Gastroesophageal sphincter (tissue), 4 donors: ENCODE results near the gene GLS2. TPM values are rescaled to one million over a fixed set of nuclear protein-coding genes. Genes with fewer than 3 reads are reported as not detected.

Experiments used
- ATAC-seq: fragments of 150-250 bp; one replicate; pipeline ENCODE4 v1.9.1; 2016; ENCODE audit warnings: mild to moderate bottlenecking, moderate library complexity
- H3K27ac ChIP-seq, 4 donors: fragments of 200-600 bp; sonication (generic) in 3 of 4; 1 replicate in 3 of 4; 2 replicates in 1 of 4; pipeline ENCODE4 v1.5.1; 2016 to 2019
- H3K27me3 ChIP-seq: fragments of 200-600 bp; sonication (generic); one replicate; pipeline ENCODE4 v1.5.1; 2019
- H3K36me3 ChIP-seq, 2 donors: fragments of 200-600 bp; sonication (generic); one replicate each; pipeline ENCODE4 v1.5.1; 2019; ENCODE audit warnings: control low read depth in 1 of 2
- H3K4me1 ChIP-seq, 3 donors: fragments of 200-600 bp; sonication (generic); 1 replicate in 2 of 3; 2 replicates in 1 of 3; pipeline ENCODE4 v1.5.1; 2016 to 2019; ENCODE audit warnings: control low read depth in 2 of 3
- H3K4me3 ChIP-seq, 2 donors: fragments of 200-600 bp; sonication (generic); one replicate each; pipeline ENCODE4 v1.5.1; 2019; ENCODE audit warnings: mild to moderate bottlenecking in 1 of 2, moderate library complexity in 1 of 2
- H3K9me3 ChIP-seq, 3 donors: fragments of 200-600 bp; sonication (generic); one replicate each; pipeline ENCODE4 v1.5.1; 2017 to 2019; ENCODE audit warnings: control low read depth in 2 of 3
- EP300 ChIP-seq: sonication (generic); formaldehyde crosslinking; IDR thresholded peaks from one replicate; pipeline ENCODE4 v1.6.1; 2017; ENCODE audit warnings: antibody characterized with exemption, mild to moderate bottlenecking
- POLR2A ChIP-seq, 2 donors: fragments of 450-650 bp; IDR thresholded peaks; one replicate each; pipeline ENCODE4 v1.6.1; 2017; ENCODE audit warnings: antibody characterized with exemption in 2 of 2, mild to moderate bottlenecking in 2 of 2, moderate library complexity in 1 of 2
- WGBS, 2 donors: methylation state at CpG; one replicate each; pipeline ENCODE4 v1.1.5; 2018; ENCODE audit warnings: low coverage in 1 of 2; 5-methylcytosine and 5-hydroxymethylcytosine counted together
- total RNA-seq, 4 donors: library from RNA; depleted of rRNA; stranded (reverse); fragments of >200 nt; gene quantifications; one replicate each; pipeline ENCODE4 v1.1.0, GENCODE V29; 2016

Gene GLS2
- total RNA-seq, 4 donors from 2014 or later, result 1.1 to 4.1 (median 1.6) TPM

GRCh38 chr12:56425193-56425592 lies 62.8 kb downstream of the GLS2 start:
- TF ChIP-seq EP300, result no peak
- TF ChIP-seq POLR2A (IDR thresholded peaks at IDR 0.05), result no peak
- H3K4me3 ChIP-seq, result no peak overlapping the region
- ATAC-seq, result no peak
- H3K36me3 ChIP-seq, result peaks cover 0 to 50% of the 10 kb centered on the region in 2 donors
- no peaks in the 10 kb centered on the region for H3K9me3 ChIP-seq
- no peaks in the 10 kb centered on the region for H3K4me1 ChIP-seq
- WGBS, 2 donors, result 50 to 83% methylated on average over 1 of the region's 1 CpG
- H3K27ac ChIP-seq, result no peak overlapping the region
- no peaks in the 10 kb centered on the region for H3K27me3 ChIP-seq

Other genes with a start within 250 kb of the GLS2 start
- 10 to 100 TPM; 12.9 to 37.8 (median 15.6) TPM for gene ANKRD52, start 229.8 kb downstream of the GLS2 start, total RNA-seq
- 10 to 100 TPM in 3 of 4 donors, 1 to 10 TPM in 1; 9.3 to 18.4 (median 12.5) TPM for gene COQ10A, start 221.2 kb downstream of the GLS2 start, total RNA-seq
- gene CS, start 187.8 kb downstream of the GLS2 start, total RNA-seq, result 100 to 1,000 TPM; 102 to 174 (median 103) TPM
- gene CNPY2, start 172.2 kb downstream of the GLS2 start, total RNA-seq, result 10 to 100 TPM; 55.7 to 82.0 (median 65.2) TPM
- gene PAN2, start 154.2 kb downstream of the GLS2 start, total RNA-seq, result 10 to 100 TPM; 12.6 to 73.6 (median 30.3) TPM
- not detected for gene IL23A, start 149.3 kb downstream of the GLS2 start, total RNA-seq
- gene STAT2, start 128.1 kb downstream of the GLS2 start, total RNA-seq, result 10 to 100 TPM; 55.4 to 94.6 (median 82.7) TPM
- gene APOF, start 125.3 kb downstream of the GLS2 start, total RNA-seq, result not detected
- gene TIMELESS, start 38.7 kb downstream of the GLS2 start, total RNA-seq, result 1 to 10 TPM; 2.6 to 3.1 (median 3.0) TPM
- gene MIP, start 33.5 kb downstream of the GLS2 start, total RNA-seq, result not detected
- gene SPRYD4, start 19.6 kb downstream of the GLS2 start, total RNA-seq, result 1 to 10 TPM; 1.1 to 3.7 (median 2.3) TPM
- gene RBMS2, start 33.7 kb upstream of the GLS2 start, total RNA-seq, result 10 to 100 TPM; 25.4 to 50.2 (median 31.8) TPM
- 10 to 100 TPM; 32.1 to 73.2 (median 54.6) TPM for gene BAZ2A, start 142.2 kb upstream of the GLS2 start, total RNA-seq
- gene ATP5F1B, start 157.8 kb upstream of the GLS2 start, total RNA-seq, result 100 to 1,000 TPM; 315 to 472 (median 432) TPM
- gene PTGES3, start 200.1 kb upstream of the GLS2 start, total RNA-seq, result 100 to 1,000 TPM in 2 of 4 donors, 10 to 100 TPM in 2; 73.5 to 115 (median 104) TPM
- 1,000 to 10,000 TPM; 1,080 to 1,809 (median 1,519) TPM for gene NACA, start 237.1 kb upstream of the GLS2 start, total RNA-seq